DND-41 (cell line): ENCODE results near the gene SLC17A9.
"Not testable (repeated sequence)": the region's sequence is repeated elsewhere in the genome, so short reads cannot be mapped to it uniquely, and the experiment has no call there.

Experiments
- ATAC-seq: fragments of 200-7000 bp; cut with Tn5 transposase; 3 replicates; pipeline ENCODE4 v1.9.1; 2021; ENCODE audit warnings: low read depth; ENCODE audit not compliant: insufficient read depth
- DNase-seq: peaks from one replicate; pipeline ENCODE4 v3.0.0-alpha.2; 2020
- H2AFZ ChIP-seq: 2 replicates; pipeline ENCODE4 v1.6.0; 2012; ENCODE audit warnings: low read depth, low read length
- H3K27ac ChIP-seq: 2 replicates; pipeline ENCODE4 v1.5.1; 2012; ENCODE audit warnings: low read length, inconsistent platforms
- H3K27me3 ChIP-seq: fragments of 200-600 bp; sonication (generic); 2 replicates; pipeline ENCODE4 v1.6.0; 2012; ENCODE audit warnings: low read length, mild to moderate bottlenecking, inconsistent platforms; ENCODE audit not compliant: insufficient read depth, poor library complexity
- H3K36me3 ChIP-seq: 2 replicates; pipeline ENCODE4 v1.5.1; 2012; ENCODE audit warnings: low read length, inconsistent platforms; ENCODE audit not compliant: insufficient read depth
- H3K4me1 ChIP-seq: 2 replicates; pipeline ENCODE4 v1.5.1; 2012; ENCODE audit warnings: mild to moderate bottlenecking, low read length; ENCODE audit not compliant: insufficient read depth
- H3K4me2 ChIP-seq: 2 replicates; pipeline ENCODE4 v1.6.0; 2012; ENCODE audit warnings: mild to moderate bottlenecking, moderate library complexity, low read length, inconsistent platforms; ENCODE audit not compliant: insufficient read depth
- H3K4me3 ChIP-seq, 2 experiments: fragments of 200-600 bp in 1 of 2; shearing (Covaris generic) in 1 of 2; 2 replicates each; pipeline ENCODE4 v1.5.1; 2012 to 2016; ENCODE audit warnings: inconsistent platforms in 2 of 2, low read length in 2 of 2, mild to moderate bottlenecking in 2 of 2, low read depth in 1 of 2, moderate library complexity in 1 of 2
- H3K79me2 ChIP-seq: 2 replicates; pipeline ENCODE4 v1.6.0; 2012; ENCODE audit warnings: low read length, inconsistent platforms; ENCODE audit not compliant: insufficient read depth
- H3K9ac ChIP-seq: 2 replicates; pipeline ENCODE4 v1.6.0; 2012; ENCODE audit warnings: low read depth, mild to moderate bottlenecking, inconsistent platforms, low read length, moderate library complexity
- H3K9me3 ChIP-seq: 2 replicates; pipeline ENCODE4 v1.5.1; 2012; ENCODE audit warnings: low read length, moderate library complexity, mild to moderate bottlenecking, inconsistent platforms; ENCODE audit not compliant: insufficient read depth, severe bottlenecking
- H4K20me1 ChIP-seq: 2 replicates; pipeline ENCODE4 v1.6.0; 2012; ENCODE audit warnings: low read length; ENCODE audit not compliant: insufficient read depth
- CTCF ChIP-seq: IDR thresholded peaks from 2 replicates; pipeline ENCODE4 v1.5.1; 2012; ENCODE audit warnings: borderline replicate concordance, low read length, moderate library complexity, mild to moderate bottlenecking; ENCODE audit not compliant: poor library complexity, severe bottlenecking; ENCODE audit errors: extremely low read depth
- EZH2 ChIP-seq: IDR thresholded peaks from 3 replicates; pipeline ENCODE4 v1.6.1; 2012; ENCODE audit warnings: borderline replicate concordance, low read depth, mild to moderate bottlenecking, moderate library complexity, low read length, inconsistent platforms; ENCODE audit not compliant: severe bottlenecking

SLC17A9 gene

DNA sequence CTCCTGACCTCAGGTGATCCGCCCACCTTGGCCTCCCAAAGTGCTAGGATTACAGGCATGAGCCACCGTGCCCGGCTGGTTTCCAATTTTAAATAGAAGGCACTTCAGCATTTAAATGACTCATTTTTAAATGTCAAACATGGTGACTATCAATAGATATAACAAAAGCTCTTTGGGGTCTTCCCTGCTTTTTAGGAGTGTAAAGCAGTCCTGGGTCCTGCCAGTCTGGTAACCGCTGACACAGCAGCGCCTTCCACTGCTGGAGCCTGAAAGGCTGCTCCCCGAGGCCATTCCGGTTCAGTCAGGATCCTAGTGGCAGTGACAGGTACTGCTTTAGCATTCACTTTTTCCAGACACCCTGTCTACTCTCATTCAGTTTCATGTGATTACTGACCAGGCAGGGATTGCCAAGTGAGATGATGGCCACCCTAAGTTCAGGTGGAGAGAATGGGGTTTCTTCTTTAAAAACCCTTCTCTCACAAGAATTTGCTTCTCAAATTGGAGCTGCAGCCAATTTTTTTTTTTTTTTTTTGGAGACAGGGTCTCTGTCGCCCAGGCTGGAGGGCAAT is 31.3 kb upstream of the SLC17A9 start:
- no peaks in the 10 kb centered on the region for H3K9me3 ChIP-seq
- no peak overlapping the region for H3K4me2 ChIP-seq
- H3K27me3 ChIP-seq: no peaks in the 10 kb centered on the region
- H3K36me3 ChIP-seq: peaks cover 18% of the 10 kb centered on the region
- H3K27ac ChIP-seq: no peak overlapping the region
- TF ChIP-seq CTCF (peak; percentile 61), EZH2 (no peak)
- no peak overlapping the region for H3K4me3 ChIP-seq
- H3K4me1 ChIP-seq: peaks cover 59% of the 10 kb centered on the region
- ATAC-seq: peak; percentile 48
- H3K9ac ChIP-seq: no peak overlapping the region
- DNase-seq: peak; percentile 57
- peaks cover 100% of the 10 kb centered on the region for H3K79me2 ChIP-seq
- no peak overlapping the region for H2AFZ ChIP-seq
- H4K20me1 ChIP-seq: peaks cover 93% of the 10 kb centered on the region

GRCh38 chr20:62922451-62922921 is 30.0 kb upstream of the SLC17A9 start:
- no peak overlapping the region for H3K27ac ChIP-seq
- ATAC-seq (no peak), DNase-seq (peak; percentile 43)
- peaks cover 100% of the 10 kb centered on the region for H3K79me2 ChIP-seq
- H2AFZ ChIP-seq: no peak overlapping the region
- peaks cover 90% of the 10 kb centered on the region for H4K20me1 ChIP-seq
- peaks cover 66% of the 10 kb centered on the region for H3K4me1 ChIP-seq
- no peaks in the 10 kb centered on the region for H3K9me3 ChIP-seq
- H3K36me3 ChIP-seq: peaks cover 18% of the 10 kb centered on the region
- H3K4me2 ChIP-seq: peak overlapping the region; percentile 43; the same call in 1 of the 2 replicates
- no peak overlapping the region for H3K4me3 ChIP-seq
- no peak for TF ChIP-seq EZH2
- no peak for TF ChIP-seq CTCF
- no peaks in the 10 kb centered on the region for H3K27me3 ChIP-seq
- no peak overlapping the region for H3K9ac ChIP-seq

GRCh38 chr20:62923059-62923668 is 29.3 kb upstream of the SLC17A9 start:
- not testable (repeated sequence) for ATAC-seq, DNase-seq, H3K4me3 ChIP-seq, H3K27ac ChIP-seq, H3K27me3 ChIP-seq, H3K9me3 ChIP-seq, H2AFZ ChIP-seq
- Histone ChIP-seq H4K20me1 (peaks cover 89% of the 10 kb centered on the region), H3K79me2 (peaks cover 100% of the 10 kb centered on the region), H3K4me1 (peaks cover 73% of the 10 kb centered on the region), H3K9ac (peak overlapping the region; percentile 96; the same call in 1 of the 2 replicates), H3K4me2 (peak overlapping the region; percentile 87), H3K36me3 (peaks cover 19% of the 10 kb centered on the region)

DNA sequence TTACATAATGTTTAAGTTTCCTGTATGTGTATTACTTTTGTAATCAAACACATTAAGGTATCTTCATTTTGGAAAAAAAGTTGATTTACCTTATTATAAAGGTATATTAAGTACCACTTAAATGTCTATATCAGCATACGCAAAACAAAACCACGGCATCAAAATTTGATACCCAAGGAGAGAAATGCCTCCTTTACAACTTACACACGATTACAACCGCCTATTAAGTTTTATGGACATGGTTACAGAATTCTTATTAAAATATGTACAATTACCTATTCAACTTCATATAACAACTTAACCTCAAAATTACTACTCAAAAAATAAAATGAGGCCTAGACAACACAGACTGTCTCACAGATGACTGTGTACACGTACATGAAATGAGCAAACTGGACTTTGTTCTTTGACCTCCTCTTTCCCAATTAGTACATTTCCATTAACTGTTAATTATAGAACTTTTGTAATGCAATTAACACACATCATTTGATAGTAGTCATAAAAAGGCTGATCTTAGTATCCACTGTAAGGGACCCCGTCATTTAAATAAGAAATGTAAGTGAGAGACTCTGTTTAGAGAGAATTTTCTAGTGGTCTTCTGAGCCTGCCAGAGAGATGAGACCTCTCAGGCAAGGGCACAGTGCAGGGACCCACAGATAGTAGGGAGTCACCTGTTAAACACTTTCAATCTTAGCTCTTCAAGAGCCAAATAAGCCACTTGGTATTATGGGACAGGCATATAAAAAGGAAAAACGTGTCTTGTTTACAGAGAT is 28.7 kb upstream of the SLC17A9 start:
- DNase-seq (no peak), ATAC-seq (no peak)
- H2AFZ ChIP-seq: no peak overlapping the region
- no peaks in the 10 kb centered on the region for H3K9me3 ChIP-seq
- peak overlapping the region in 1 of 2 experiments; percentile 86; a peak in 3 of 4 replicates for H3K4me3 ChIP-seq
- peak overlapping the region; percentile 88 for H3K27ac ChIP-seq
- peak overlapping the region; percentile 87 for H3K4me2 ChIP-seq
- TF ChIP-seq CTCF (no peak), EZH2 (no peak)
- H3K9ac ChIP-seq: peak overlapping the region; percentile 96
- H3K4me1 ChIP-seq: peaks cover 80% of the 10 kb centered on the region
- H3K79me2 ChIP-seq: peaks cover 100% of the 10 kb centered on the region
- H4K20me1 ChIP-seq: peaks cover 88% of the 10 kb centered on the region
- H3K36me3 ChIP-seq: peaks cover 21% of the 10 kb centered on the region
- no peaks in the 10 kb centered on the region for H3K27me3 ChIP-seq
